SK-N-SH treated with all-trans-retinoic acid at 6 μM for 48 hours (cell line): ENCODE measurements around the gene FAM174B.

Experiments used
- ARNTL ChIP-seq: fragments of 450-650 bp; formaldehyde crosslinking; IDR thresholded peaks from 2 replicates; pipeline ENCODE4 v1.5.0; 2020; ENCODE audit warnings: low read depth, mild to moderate bottlenecking, moderate library complexity, borderline replicate concordance
- GLIS3 ChIP-seq: fragments of 250-450 bp; sonication (Bioruptor Pico); IDR thresholded peaks from 2 replicates; pipeline ENCODE4 v1.5.0; 2020; ENCODE audit warnings: mild to moderate bottlenecking, moderate library complexity
- OSR1 ChIP-seq: fragments of 250-450 bp; sonication (Bioruptor Pico); IDR thresholded peaks from 2 replicates; pipeline ENCODE4 v1.8.0; 2022; ENCODE audit warnings: moderate library complexity, mild to moderate bottlenecking, inconsistent platforms
- PPARA ChIP-seq: fragments of 250-450 bp; sonication (Bioruptor Pico); IDR thresholded peaks from 2 replicates; pipeline ENCODE4 v1.5.0; 2020; ENCODE audit warnings: mild to moderate bottlenecking, borderline replicate concordance
- RARB ChIP-seq: fragments of 250-450 bp; sonication (Bioruptor Pico); IDR thresholded peaks from 2 replicates; pipeline ENCODE4 v1.8.0; 2021; ENCODE audit warnings: mild to moderate bottlenecking, moderate library complexity
- ZC3H10 ChIP-seq: fragments of 250-450 bp; sonication (Bioruptor Pico); IDR thresholded peaks from 2 replicates; pipeline ENCODE4 v1.5.1; 2021; ENCODE audit warnings: mild to moderate bottlenecking, moderate library complexity
- ZFP3 ChIP-seq: fragments of 250-450 bp; sonication (Bioruptor Pico); IDR thresholded peaks from 2 replicates; pipeline ENCODE4 v1.5.0; 2020; ENCODE audit warnings: mild to moderate bottlenecking, moderate library complexity
- ZFP30 ChIP-seq: fragments of 450-650 bp; formaldehyde crosslinking; IDR thresholded peaks from 2 replicates; pipeline ENCODE4 v1.5.0; 2022; ENCODE audit warnings: mild to moderate bottlenecking, moderate library complexity
- ZNF70 ChIP-seq: fragments of 450-650 bp; formaldehyde crosslinking; IDR thresholded peaks from 2 replicates; pipeline ENCODE4 v1.5.0; 2020; ENCODE audit warnings: mild to moderate bottlenecking, moderate library complexity
- ZNF8 ChIP-seq: fragments of 450-650 bp; formaldehyde crosslinking; IDR thresholded peaks from 2 replicates; pipeline ENCODE4 v1.5.0; 2020; ENCODE audit warnings: mild to moderate bottlenecking, moderate library complexity
- TF ChIP-seq, protein P1 (sequence below): fragments of 250-450 bp; sonication (Bioruptor Pico); IDR thresholded peaks from 2 replicates; pipeline ENCODE4 v1.8.0; 2021; ENCODE audit warnings: low read depth, mild to moderate bottlenecking, moderate library complexity, borderline replicate concordance
- TF ChIP-seq, protein P2 (sequence below): fragments of 250-450 bp; sonication (Bioruptor Pico); IDR thresholded peaks from 2 replicates; pipeline ENCODE4 v1.8.0; 2020; ENCODE audit warnings: mild to moderate bottlenecking, moderate library complexity, borderline replicate concordance

DNA sequence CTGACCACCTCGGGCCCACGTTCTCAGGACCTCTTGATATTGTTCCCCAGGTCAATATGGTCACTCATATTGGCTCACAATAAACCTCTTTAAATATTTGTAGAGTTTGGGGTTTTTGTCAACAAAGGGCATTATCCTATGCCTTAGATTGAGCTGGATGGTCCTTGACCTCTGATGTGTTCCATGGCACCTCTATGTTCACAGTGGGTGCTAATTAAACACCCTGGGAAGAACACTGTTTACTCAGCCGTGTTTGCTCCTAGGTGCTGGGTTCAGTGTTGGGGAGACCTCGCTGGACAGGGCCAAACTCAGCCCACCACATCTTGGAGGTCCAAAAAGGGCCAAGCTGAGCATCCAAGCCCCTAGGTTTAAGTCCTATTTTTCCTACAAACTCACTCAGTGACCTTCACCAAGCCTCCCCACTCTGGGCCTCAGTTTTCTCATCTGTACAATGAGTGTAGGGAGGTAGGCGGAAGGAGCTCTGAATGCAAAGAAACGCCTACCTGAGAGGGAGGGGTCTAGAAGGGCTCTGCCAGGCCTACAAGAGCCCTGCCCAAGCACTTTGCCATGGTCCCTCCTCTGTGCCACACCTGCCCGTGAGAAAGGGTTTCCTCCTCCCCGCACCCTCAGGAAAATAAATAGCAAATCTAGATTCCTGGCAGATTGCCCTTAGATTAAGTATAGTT is 7.2 kb downstream of the FAM174B start:
- TF ChIP-seq ARNTL (CRISPR knock-in tag) (no peak), ZFP3 (no peak), PPARA (no peak), ZFP30 (CRISPR knock-in tag) (no peak), OSR1 (CRISPR knock-in tag) (no peak), ZNF70 (CRISPR knock-in tag) (no peak), ZC3H10 (CRISPR knock-in tag) (no peak), GLIS3 (CRISPR knock-in tag) (no peak), ZNF8 (CRISPR knock-in tag) (no peak), RARB (CRISPR knock-in tag) (no peak)
- TF ChIP-seq, protein P1, sequence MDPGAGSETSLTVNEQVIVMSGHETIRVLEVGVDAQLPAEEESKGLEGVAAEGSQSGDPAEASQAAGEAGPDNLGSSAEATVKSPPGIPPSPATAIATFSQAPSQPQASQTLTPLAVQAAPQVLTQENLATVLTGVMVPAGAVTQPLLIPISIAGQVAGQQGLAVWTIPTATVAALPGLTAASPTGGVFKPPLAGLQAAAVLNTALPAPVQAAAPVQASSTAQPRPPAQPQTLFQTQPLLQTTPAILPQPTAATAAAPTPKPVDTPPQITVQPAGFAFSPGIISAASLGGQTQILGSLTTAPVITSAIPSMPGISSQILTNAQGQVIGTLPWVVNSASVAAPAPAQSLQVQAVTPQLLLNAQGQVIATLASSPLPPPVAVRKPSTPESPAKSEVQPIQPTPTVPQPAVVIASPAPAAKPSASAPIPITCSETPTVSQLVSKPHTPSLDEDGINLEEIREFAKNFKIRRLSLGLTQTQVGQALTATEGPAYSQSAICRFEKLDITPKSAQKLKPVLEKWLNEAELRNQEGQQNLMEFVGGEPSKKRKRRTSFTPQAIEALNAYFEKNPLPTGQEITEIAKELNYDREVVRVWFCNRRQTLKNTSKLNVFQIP = no peak
- TF ChIP-seq, protein P2, sequence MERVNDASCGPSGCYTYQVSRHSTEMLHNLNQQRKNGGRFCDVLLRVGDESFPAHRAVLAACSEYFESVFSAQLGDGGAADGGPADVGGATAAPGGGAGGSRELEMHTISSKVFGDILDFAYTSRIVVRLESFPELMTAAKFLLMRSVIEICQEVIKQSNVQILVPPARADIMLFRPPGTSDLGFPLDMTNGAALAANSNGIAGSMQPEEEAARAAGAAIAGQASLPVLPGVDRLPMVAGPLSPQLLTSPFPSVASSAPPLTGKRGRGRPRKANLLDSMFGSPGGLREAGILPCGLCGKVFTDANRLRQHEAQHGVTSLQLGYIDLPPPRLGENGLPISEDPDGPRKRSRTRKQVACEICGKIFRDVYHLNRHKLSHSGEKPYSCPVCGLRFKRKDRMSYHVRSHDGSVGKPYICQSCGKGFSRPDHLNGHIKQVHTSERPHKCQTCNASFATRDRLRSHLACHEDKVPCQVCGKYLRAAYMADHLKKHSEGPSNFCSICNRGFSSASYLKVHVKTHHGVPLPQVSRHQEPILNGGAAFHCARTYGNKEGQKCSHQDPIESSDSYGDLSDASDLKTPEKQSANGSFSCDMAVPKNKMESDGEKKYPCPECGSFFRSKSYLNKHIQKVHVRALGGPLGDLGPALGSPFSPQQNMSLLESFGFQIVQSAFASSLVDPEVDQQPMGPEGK (CRISPR knock-in tag) = no peak
